ENCODE measurements around the gene DLG2.

GRCh38 chr11:84438565-84438964, 1188.6 kb downstream of the DLG2 start:
- TF ChIP-seq EZH2 (IDR thresholded peaks at IDR 0.05; ENCODE audit: borderline replicate concordance, low read depth, low read length, severe bottlenecking) (no peak), POLR2AphosphoS5 (IDR thresholded peaks at IDR 0.05; ENCODE audit: insufficient read depth, low read depth, low read length) (no peak), POLR2A (IDR thresholded peaks at IDR 0.05; ENCODE audit: low read depth, low read length) (no peak), GATA2 (IDR thresholded peaks at IDR 0.05; ENCODE audit: insufficient read depth, insufficient read length, low read depth, low read length) (no peak), MYC (IDR thresholded peaks at IDR 0.05; ENCODE audit: low read depth, low read length) (no peak), MAX (IDR thresholded peaks at IDR 0.05; ENCODE audit: insufficient read depth, insufficient read length) (no peak), FOS (IDR thresholded peaks at IDR 0.05; ENCODE audit: borderline replicate concordance, insufficient read depth, low read length) (no peak), JUN (IDR thresholded peaks at IDR 0.05; ENCODE audit: borderline replicate concordance, insufficient read depth, insufficient read length, low read depth) (no peak)
- TF ChIP-seq, protein P1, sequence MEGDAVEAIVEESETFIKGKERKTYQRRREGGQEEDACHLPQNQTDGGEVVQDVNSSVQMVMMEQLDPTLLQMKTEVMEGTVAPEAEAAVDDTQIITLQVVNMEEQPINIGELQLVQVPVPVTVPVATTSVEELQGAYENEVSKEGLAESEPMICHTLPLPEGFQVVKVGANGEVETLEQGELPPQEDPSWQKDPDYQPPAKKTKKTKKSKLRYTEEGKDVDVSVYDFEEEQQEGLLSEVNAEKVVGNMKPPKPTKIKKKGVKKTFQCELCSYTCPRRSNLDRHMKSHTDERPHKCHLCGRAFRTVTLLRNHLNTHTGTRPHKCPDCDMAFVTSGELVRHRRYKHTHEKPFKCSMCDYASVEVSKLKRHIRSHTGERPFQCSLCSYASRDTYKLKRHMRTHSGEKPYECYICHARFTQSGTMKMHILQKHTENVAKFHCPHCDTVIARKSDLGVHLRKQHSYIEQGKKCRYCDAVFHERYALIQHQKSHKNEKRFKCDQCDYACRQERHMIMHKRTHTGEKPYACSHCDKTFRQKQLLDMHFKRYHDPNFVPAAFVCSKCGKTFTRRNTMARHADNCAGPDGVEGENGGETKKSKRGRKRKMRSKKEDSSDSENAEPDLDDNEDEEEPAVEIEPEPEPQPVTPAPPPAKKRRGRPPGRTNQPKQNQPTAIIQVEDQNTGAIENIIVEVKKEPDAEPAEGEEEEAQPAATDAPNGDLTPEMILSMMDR (IDR thresholded peaks at IDR 0.05; ENCODE audit: extremely low read depth in 1 of 2, insufficient read depth in 1 of 2, low read depth in 1 of 2, low read length in 2 of 2) = no peak
